B cell (primary cell): ENCODE results near the gene NDUFB10. TPM values are rescaled to one million over a fixed set of nuclear protein-coding genes. Genes with fewer than 3 reads are reported as not detected.

ENCODE experiments used
- ATAC-seq: fragments of 200-7000 bp; cut with Tn5 transposase; one replicate; pipeline ENCODE4 v1.10.0; 2021; ENCODE audit warnings: low read depth, mild to moderate bottlenecking, moderate number of reproducible peaks, moderate library complexity
- CTCF ChIA-PET: fragments of 350-600 bp; sonication (Branson Sonifier 250); formaldehyde crosslinking; loops from one replicate; lab custom pipeline; 2021; ENCODE audit warnings: antibody characterized with exemption, inconsistent platforms; lab: Charles Lee
- POLR2A ChIA-PET: fragments of 350-600 bp; sonication (Branson Sonifier 250); formaldehyde crosslinking; loops from one replicate; lab custom pipeline; 2021; ENCODE audit warnings: antibody characterized with exemption; lab: Charles Lee
- DNase-seq: peaks from one replicate; pipeline ENCODE4 v3.0.0; 2013
- H2AFZ ChIP-seq: 2 replicates; pipeline ENCODE4 v1.6.1; 2012; ENCODE audit warnings: mild to moderate bottlenecking, low read depth, low read length; ENCODE audit not compliant: insufficient read depth, poor library complexity, severe bottlenecking
- H3K27ac ChIP-seq, 2 donors: 1 replicate in 1 of 2; 2 replicates in 1 of 2; pipeline ENCODE4 v1.5.1; 2012 to 2013; ENCODE audit warnings: low read length in 2 of 2, mild to moderate bottlenecking in 2 of 2, moderate library complexity in 1 of 2
- H3K27me3 ChIP-seq, 4 experiments: fragments of 200-600 bp in 1 of 4; sonication (generic) in 1 of 4; replicated peaks in 1 of 4; 1 replicate in 2 of 4; 2 replicates in 2 of 4; pipeline versions ENCODE4 v1.6.1 to v1.7.0; 2013 to 2016; ENCODE audit warnings: low read length in 3 of 4, mild to moderate bottlenecking in 2 of 4, mixed read lengths in 1 of 4, moderate library complexity in 1 of 4; ENCODE audit not compliant: insufficient read depth in 4 of 4, control insufficient read depth in 3 of 4; ENCODE audit errors: control extremely low read depth in 1 of 4
- H3K36me3 ChIP-seq, 2 experiments: replicated peaks in 1 of 2; 1 replicate in 1 of 2; 2 replicates in 1 of 2; pipeline versions ENCODE4 v1.6.1 to v1.7.1; 2013; ENCODE audit warnings: low read length in 1 of 2; ENCODE audit not compliant: insufficient read depth in 2 of 2, control insufficient read depth in 1 of 2; ENCODE audit errors: control extremely low read depth in 1 of 2, extremely low read depth in 1 of 2
- H3K4me1 ChIP-seq, 2 donors: fragments of 200-600 bp in 1 of 2; sonication (generic) in 1 of 2; 1 replicate in 1 of 2; 2 replicates in 1 of 2; pipeline versions ENCODE4 v1.5.1 to v1.6.1; 2013 to 2017; ENCODE audit warnings: low read length in 2 of 2; ENCODE audit not compliant: control insufficient read depth in 2 of 2, insufficient read depth in 2 of 2
- H3K4me2 ChIP-seq: replicated peaks from 2 replicates; pipeline ENCODE3; 2012; ENCODE audit warnings: mild to moderate bottlenecking, low read depth, low read length; ENCODE audit not compliant: poor library complexity, severe bottlenecking
- H3K4me3 ChIP-seq, 5 experiments: fragments of 200-600 bp in 1 of 5; sonication (generic) in 1 of 5; 1 replicate in 3 of 5; 2 replicates in 2 of 5; pipeline versions ENCODE4 v1.5.1 to v1.7.0; 2011 to 2016; ENCODE audit warnings: low read length in 4 of 5, mild to moderate bottlenecking in 4 of 5, low read depth in 2 of 5, control low read depth in 1 of 5, moderate library complexity in 1 of 5; ENCODE audit not compliant: insufficient read depth in 1 of 5; ENCODE audit errors: control extremely low read depth in 1 of 5, extremely low read depth in 1 of 5
- H3K79me2 ChIP-seq: fragments of 200-600 bp; sonication (generic); one replicate; pipeline ENCODE4 v1.6.0; 2016; ENCODE audit warnings: low read length; ENCODE audit not compliant: control insufficient read depth, insufficient read depth
- H3K9ac ChIP-seq: fragments of 200-600 bp; sonication (generic); 2 replicates; pipeline ENCODE4 v1.6.1; 2017; ENCODE audit warnings: mild to moderate bottlenecking, low read length, moderate library complexity
- H3K9me3 ChIP-seq, 3 donors: one replicate each; pipeline versions ENCODE4 v1.6.1 to v1.7.1; 2013; ENCODE audit warnings: low read length in 2 of 3; ENCODE audit not compliant: control insufficient read depth in 2 of 3, insufficient read depth in 1 of 3; ENCODE audit errors: control extremely low read depth in 1 of 3
- H4K20me1 ChIP-seq: 2 replicates; pipeline ENCODE4 v1.6.0; 2012; ENCODE audit warnings: mild to moderate bottlenecking, low read length; ENCODE audit not compliant: insufficient read depth, control insufficient read depth, poor library complexity, severe bottlenecking
- H3K27ac Mint-ChIP-seq: one replicate; pipeline ENCODE4 v1.8.0; 2021; ENCODE audit warnings: mixed read lengths
- H3K27me3 Mint-ChIP-seq: one replicate; pipeline ENCODE4 v1.8.0; 2021; ENCODE audit warnings: mixed read lengths
- H3K4me1 Mint-ChIP-seq: one replicate; pipeline ENCODE4 v1.8.0; 2021; ENCODE audit warnings: mixed read lengths
- H3K4me3 Mint-ChIP-seq: one replicate; pipeline ENCODE4 v1.8.0; 2021; ENCODE audit warnings: mixed read lengths
- H3K9me3 Mint-ChIP-seq: one replicate; pipeline ENCODE4 v1.8.0; 2022; ENCODE audit warnings: mixed read lengths; ENCODE audit not compliant: insufficient read depth
- EZH2 ChIP-seq: IDR thresholded peaks from 2 replicates; pipeline ENCODE4 v1.6.1; 2012; ENCODE audit warnings: borderline replicate concordance, low read depth, mild to moderate bottlenecking, moderate library complexity, low read length; ENCODE audit not compliant: insufficient read depth, poor library complexity, severe bottlenecking
- WGBS: methylation state at CpG from one replicate; pipeline ENCODE4 v1.1.5; 2013; ENCODE audit warnings: missing lambda C conversion rate; ENCODE audit not compliant: insufficient coverage; 5-methylcytosine and 5-hydroxymethylcytosine counted together
- intact Hi-C: fragments of 100-400 bp; cut with micrococcal nuclease; formaldehyde crosslinking; loops from one replicate; pipeline ENCODE4 v1.10.0; 2022
- polyA plus RNA-seq: library from polyadenylated mRNA; depleted of rRNA; stranded (reverse); fragments of >200 nt; gene quantifications from 2 replicates; pipeline ENCODE4 v1.2.3, GENCODE V29; 2012
- total RNA-seq, 2 donors: library from RNA; stranded (reverse); fragments of 120-200 nt in 1 of 2; gene quantifications; 1 replicate in 1 of 2; 2 replicates in 1 of 2; pipeline versions ENCODE4 v1.2.3 to v1.2.4, GENCODE V29; 2013 to 2022
- TF ChIP-seq, protein P1 (sequence below): fragments of 200-600 bp; IDR thresholded peaks from one replicate; pipeline ENCODE4 v1.8.0; 2022; ENCODE audit warnings: antibody characterized with exemption, mild to moderate bottlenecking

The NDUFB10 gene
- total and polyA plus RNA-seq, 2 donors (not counting 1 experiment from before 2014, with no cell fraction given), result 70.4 to 92.6 TPM

DNA sequence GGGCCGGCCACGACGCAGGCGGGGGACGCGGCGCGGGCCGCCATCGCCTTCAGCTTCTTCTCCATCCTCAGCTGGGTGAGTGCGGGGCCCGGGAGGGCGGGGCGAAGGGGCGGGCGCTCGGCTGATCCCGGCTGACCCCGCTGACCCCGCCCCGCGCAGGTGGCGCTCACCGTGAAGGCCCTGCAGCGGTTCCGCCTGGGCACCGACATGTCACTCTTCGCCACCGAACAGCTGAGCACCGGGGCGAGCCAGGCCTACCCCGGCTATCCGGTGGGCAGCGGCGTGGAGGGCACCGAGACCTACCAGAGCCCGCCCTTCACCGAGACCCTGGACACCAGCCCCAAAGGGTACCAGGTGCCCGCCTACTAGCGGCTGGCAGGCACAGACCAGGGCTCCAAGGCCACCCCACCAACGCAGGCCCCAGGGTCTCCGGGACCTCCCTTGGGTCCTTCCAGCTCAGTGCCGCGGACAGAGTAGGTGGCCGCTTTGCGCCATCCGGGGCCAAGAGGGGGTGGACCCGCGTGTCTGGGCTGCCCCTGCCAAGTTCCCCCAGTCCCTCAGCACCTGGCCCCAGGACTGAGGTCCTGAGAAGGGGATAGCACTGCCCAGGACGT lies 33.5 kb downstream of the NDUFB10 start:
- CTCF ChIA-PET, result interaction anchor here (1.4 to 5.5 kb wide), 2 partner anchors 11 to 28 kb away, joined by 3 to 32 read pairs; partner anchors contain the start of gene RPS2

More for the DNA sequence above, 33.5 kb downstream of the NDUFB10 start:
- Histone ChIP-seq H3K4me1 (peaks cover 24 to 35% of the 10 kb centered on the region in 2 donors), H3K36me3 (no peaks in the 10 kb centered on the region), H3K4me2 (peak overlapping the region; percentile 58), H4K20me1 (no peaks in the 10 kb centered on the region), H2AFZ (peak overlapping the region; percentile 51), H3K27ac (peak overlapping the region in 1 of 2 donors; percentile 57), H3K27me3 (no peaks in the 10 kb centered on the region), H3K4me3 (no peak overlapping the region), H3K79me2 (no peaks in the 10 kb centered on the region), H3K9me3 (peaks cover 0 to 13% (median 0%) of the 10 kb centered on the region in 3 donors), H3K9ac (no peak overlapping the region)
- ATAC-seq (no peak), DNase-seq (peak; percentile 53)
- TF ChIP-seq, protein P1, sequence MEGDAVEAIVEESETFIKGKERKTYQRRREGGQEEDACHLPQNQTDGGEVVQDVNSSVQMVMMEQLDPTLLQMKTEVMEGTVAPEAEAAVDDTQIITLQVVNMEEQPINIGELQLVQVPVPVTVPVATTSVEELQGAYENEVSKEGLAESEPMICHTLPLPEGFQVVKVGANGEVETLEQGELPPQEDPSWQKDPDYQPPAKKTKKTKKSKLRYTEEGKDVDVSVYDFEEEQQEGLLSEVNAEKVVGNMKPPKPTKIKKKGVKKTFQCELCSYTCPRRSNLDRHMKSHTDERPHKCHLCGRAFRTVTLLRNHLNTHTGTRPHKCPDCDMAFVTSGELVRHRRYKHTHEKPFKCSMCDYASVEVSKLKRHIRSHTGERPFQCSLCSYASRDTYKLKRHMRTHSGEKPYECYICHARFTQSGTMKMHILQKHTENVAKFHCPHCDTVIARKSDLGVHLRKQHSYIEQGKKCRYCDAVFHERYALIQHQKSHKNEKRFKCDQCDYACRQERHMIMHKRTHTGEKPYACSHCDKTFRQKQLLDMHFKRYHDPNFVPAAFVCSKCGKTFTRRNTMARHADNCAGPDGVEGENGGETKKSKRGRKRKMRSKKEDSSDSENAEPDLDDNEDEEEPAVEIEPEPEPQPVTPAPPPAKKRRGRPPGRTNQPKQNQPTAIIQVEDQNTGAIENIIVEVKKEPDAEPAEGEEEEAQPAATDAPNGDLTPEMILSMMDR, result no peak
- TF ChIP-seq EZH2, result no peak
- POLR2A ChIA-PET, result interaction anchor here (0.9 to 3.0 kb wide), 6 partner anchors 10 to 162 kb away, joined by 6 to 36 read pairs (median 8); partner anchors contain the start of genes RPS2, TBL3 and TRAF7
- Mint-ChIP-seq H3K9me3 (no peaks in the 10 kb centered on the region), H3K4me1 (peaks cover 33% of the 10 kb centered on the region), H3K27ac (no peak overlapping the region), H3K27me3 (no peaks in the 10 kb centered on the region), H3K4me3 (no peak overlapping the region)
- intact Hi-C loops, result loop anchor here (1.0 to 10.0 kb wide), 5 partner anchors 16 to 784 kb away; partner anchors contain the start of genes ELOB, MSRB1, TRAF7 and ZNF598
- 59% methylated on average over 50 of the region's 50 CpGs for WGBS
